GM12875 (cell line): ENCODE data around the gene ARHGAP28.

Experiments
- H3K4me3 ChIP-seq: one replicate; pipeline ENCODE4 v1.5.1; 2011; ENCODE audit warnings: low read depth, low read length, control low read depth
- CTCF ChIP-seq: IDR thresholded peaks from 2 replicates; pipeline ENCODE4 v1.5.1; 2011; ENCODE audit warnings: low read depth, mild to moderate bottlenecking, control low read depth, inconsistent platforms, low read length, moderate library complexity, borderline replicate concordance; ENCODE audit not compliant: insufficient read depth

Gene ARHGAP28

DNA sequence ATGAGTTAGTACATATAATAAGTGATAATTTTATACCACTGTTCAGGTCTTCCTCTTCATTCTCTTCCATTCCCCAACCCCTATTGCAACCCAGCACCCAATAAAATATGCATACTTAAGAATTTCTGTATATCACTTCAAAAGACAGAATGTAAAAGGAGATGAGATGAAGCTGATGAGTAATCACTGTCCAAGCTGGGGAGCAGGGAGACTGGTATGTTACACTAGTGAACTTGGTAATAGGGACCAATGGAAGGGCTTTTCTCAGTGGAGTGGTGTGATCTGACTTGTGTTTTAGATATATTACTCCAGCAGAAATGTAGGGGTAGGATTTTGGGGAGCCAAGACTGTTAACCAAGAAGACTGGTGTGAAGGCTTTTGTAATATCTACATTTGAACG, 18.0 kb upstream of the ARHGAP28 start:
- no peak for TF ChIP-seq CTCF
- H3K4me3 ChIP-seq, result no peak overlapping the region

- H3K4me3 ChIP-seq, result no peak overlapping the region
- TF ChIP-seq CTCF, result no peak
Observed at GRCh38 chr18:6712401-6712800, 17.1 kb upstream of the ARHGAP28 start.

- TF ChIP-seq CTCF, result no peak
- H3K4me3 ChIP-seq, result no peak overlapping the region
Observed at GRCh38 chr18:6714010-6714409, 15.5 kb upstream of the ARHGAP28 start.

DNA sequence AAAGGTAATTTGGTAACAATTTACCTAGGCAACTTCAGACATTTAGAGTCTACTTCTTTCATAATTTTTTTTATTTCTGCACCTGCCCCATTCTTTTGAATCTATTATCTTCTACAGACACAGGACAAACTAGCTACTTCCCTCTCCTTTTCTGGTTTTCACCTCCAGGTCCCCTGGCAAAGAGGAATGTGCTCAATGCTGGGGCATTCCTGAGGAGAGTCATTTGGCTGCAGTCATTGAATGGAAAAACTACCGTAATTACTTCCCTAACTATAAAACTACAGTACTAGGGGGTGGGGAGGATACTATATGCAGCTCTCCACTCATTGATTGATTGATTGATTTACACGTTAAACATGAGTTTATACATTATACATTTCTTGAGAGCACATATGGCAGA, 11.2 kb upstream of the ARHGAP28 start:
- H3K4me3 ChIP-seq, result no peak overlapping the region
- TF ChIP-seq CTCF, result no peak

GRCh38 chr18:6719098-6719846, 10.2 kb upstream of the ARHGAP28 start:
- TF ChIP-seq CTCF, result no peak
- H3K4me3 ChIP-seq, result no peak overlapping the region

DNA sequence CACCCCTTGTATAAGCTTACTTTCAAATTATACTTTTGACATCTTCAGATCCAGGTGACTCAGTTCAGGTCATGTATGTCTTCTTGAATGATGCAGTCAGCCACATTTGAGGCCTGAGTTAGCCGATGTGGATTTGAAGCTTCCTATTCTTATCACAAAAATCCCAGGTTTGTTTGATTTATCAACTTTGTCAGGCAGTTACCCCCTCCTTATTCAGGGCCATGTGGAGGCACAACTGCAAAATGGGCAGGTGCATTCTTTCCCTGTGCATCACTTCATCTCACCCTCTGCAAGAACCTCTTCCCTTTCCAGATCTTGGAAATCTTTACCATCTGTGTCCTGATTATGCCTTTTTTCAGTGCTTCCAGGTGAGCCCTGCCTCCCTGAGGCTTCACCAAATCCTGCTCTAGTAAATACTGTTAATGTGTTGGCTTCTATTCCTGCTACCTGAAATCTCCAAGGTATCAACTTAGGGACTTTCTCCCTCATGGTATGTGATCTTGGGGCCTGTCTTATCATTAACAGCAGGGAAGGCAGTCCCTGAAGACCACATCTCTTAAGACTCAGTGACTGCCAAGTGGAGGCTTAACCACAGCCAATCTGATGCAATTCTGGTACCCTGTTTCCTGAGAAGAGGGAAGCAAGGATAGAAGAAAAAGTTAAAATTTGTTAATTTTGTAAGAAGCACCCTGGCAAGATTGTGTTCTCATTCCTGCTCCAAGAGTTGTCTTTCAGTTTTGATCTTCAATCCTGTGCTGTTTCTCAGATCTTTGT, 9.4 kb upstream of the ARHGAP28 start:
- no peak for TF ChIP-seq CTCF
- H3K4me3 ChIP-seq, result no peak overlapping the region

DNA sequence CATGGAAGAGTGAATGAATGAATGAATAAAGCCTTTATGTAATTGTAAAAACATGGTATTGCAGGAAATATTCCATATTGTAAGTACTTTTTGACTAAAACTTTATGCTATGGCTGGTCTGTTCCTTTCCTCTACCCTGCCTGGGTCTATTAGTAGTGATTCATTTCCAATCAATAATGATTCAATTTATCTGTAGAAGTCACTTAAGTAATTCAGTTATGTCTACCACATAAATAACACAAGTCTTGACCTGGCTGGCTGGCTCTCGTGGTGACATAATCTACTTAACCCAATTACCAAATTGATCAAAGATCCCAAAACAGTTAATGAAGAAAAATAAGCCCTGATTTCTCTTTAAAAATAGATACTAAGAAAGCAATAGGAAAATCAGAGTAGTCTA, 7.8 kb upstream of the ARHGAP28 start:
- no peak for TF ChIP-seq CTCF
- no peak overlapping the region for H3K4me3 ChIP-seq
